ENCODE results near the gene DHRS4. TPM values are rescaled to one million over a fixed set of nuclear protein-coding genes. Genes with fewer than 3 reads are reported as not detected.

Gene DHRS4
- total RNA-seq, 1 donor from 2014 or later, result 22.5 TPM

Other genes with a start within 250 kb of the DHRS4 start
- 23.9 and 24.9 TPM in 2 replicates for gene DHRS4L2, start 35.2 kb downstream of the DHRS4 start, total RNA-seq
- gene CARMIL3, start 98.2 kb downstream of the DHRS4 start, total RNA-seq, result 1.3 and 1.7 TPM in 2 replicates
- gene CPNE6, start 117.8 kb downstream of the DHRS4 start, total RNA-seq, result not detected in 2 replicates
- gene PCK2, start 140.5 kb downstream of the DHRS4 start, total RNA-seq, result 62.7 and 62.8 TPM in 2 replicates
- gene DCAF11, start 161.0 kb downstream of the DHRS4 start, total RNA-seq, result 67.2 and 77.3 TPM in 2 replicates
- 1.6 and 1.8 TPM in 2 replicates for gene NRL, start 161.2 kb downstream of the DHRS4 start, total RNA-seq
- gene FITM1, start 176.9 kb downstream of the DHRS4 start, total RNA-seq, result 1.0 and 1.2 TPM in 2 replicates
- 340 and 342 TPM in 2 replicates for gene PSME1, start 182.4 kb downstream of the DHRS4 start, total RNA-seq
- 26.4 and 30.4 TPM in 2 replicates for gene EMC9, start 187.8 kb downstream of the DHRS4 start, total RNA-seq
- gene PSME2, start 192.8 kb downstream of the DHRS4 start, total RNA-seq, result 567 TPM in 2 replicates
- gene RNF31, start 193.7 kb downstream of the DHRS4 start, total RNA-seq, result 80.4 and 92.0 TPM in 2 replicates
- gene IRF9, start 207.5 kb downstream of the DHRS4 start, total RNA-seq, result 124 and 129 TPM in 2 replicates
- 20.0 and 28.2 TPM in 2 replicates for gene REC8, start 218.3 kb downstream of the DHRS4 start, total RNA-seq
- 77.0 and 80.4 TPM in 2 replicates for gene IPO4, start 235.0 kb downstream of the DHRS4 start, total RNA-seq
- 27.8 and 30.8 TPM in 2 replicates for gene TM9SF1, start 241.7 kb downstream of the DHRS4 start, total RNA-seq

Data from activated T-helper 2 cell treated with anti-CD3 and anti-CD28 coated beads, Interferon-gamma antibody, Interleukin-2, Interleukin-4, amounts not matched to agents 10 μg/mL and 5 μg/mL and 100 μg/mL, durations not matched to agents 14 hours and 24 hours and 36 hours (primary cell).